H1 (cell line): ENCODE measurements around the gene GPR17. TPM values are rescaled to one million over a fixed set of nuclear protein-coding genes. Genes with fewer than 3 reads are reported as not detected.

Experiments
- BCL11A ChIP-seq, 2 experiments: IDR thresholded peaks; one replicate each; pipeline ENCODE4 v1.6.1; 2011; ENCODE audit warnings: low read depth in 2 of 2, low read length in 2 of 2, mild to moderate bottlenecking in 2 of 2
- SAP30 ChIP-seq: fragments of 300-600 bp; sonication (generic); IDR thresholded peaks from 2 replicates; pipeline ENCODE4 v1.7.1; 2012; ENCODE audit warnings: low read length, moderate library complexity, mild to moderate bottlenecking, inconsistent platforms; ENCODE audit not compliant: insufficient read depth, insufficient replicate concordance
- polyA plus RNA-seq, 7 experiments: library from polyadenylated mRNA; depleted of rRNA in 3 of 7; stranded (reverse) in 5 of 7; unstranded in 2 of 7; fragments of >200 nt in 5 of 7; fragments of 200-250 nt in 2 of 7; gene quantifications; 1 replicate in 5 of 7; 2 replicates in 1 of 7; 4 replicates in 1 of 7; pipeline versions ENCODE4 v1.2.1 to v1.2.3, GENCODE V29; 2011 to 2013; ENCODE audit warnings: missing spikeins in 2 of 7, mixed read lengths in 2 of 7
- total RNA-seq: library from RNA; stranded (reverse); fragmentation: NEBNext Ultra II Directional; extraction: Animal tissue kit (Norgen Biotek cat#: 25700); gene quantifications from 2 replicates; pipeline ENCODE4 v1.2.1, GENCODE V29; 2021
- TF ChIP-seq, protein P1 (sequence below): fragments of 300-600 bp; sonication (generic); IDR thresholded peaks from 2 replicates; pipeline ENCODE4 v1.7.1; 2012; ENCODE audit warnings: low read length, moderate library complexity, mild to moderate bottlenecking, inconsistent platforms; ENCODE audit not compliant: insufficient replicate concordance

Gene GPR17
- total and polyA plus RNA-seq, 2 of the 8 experiments (the other 6 are each of a cell fraction or from before 2014, with no cell fraction given), result 0.03 TPM; not detected in 1

DNA sequence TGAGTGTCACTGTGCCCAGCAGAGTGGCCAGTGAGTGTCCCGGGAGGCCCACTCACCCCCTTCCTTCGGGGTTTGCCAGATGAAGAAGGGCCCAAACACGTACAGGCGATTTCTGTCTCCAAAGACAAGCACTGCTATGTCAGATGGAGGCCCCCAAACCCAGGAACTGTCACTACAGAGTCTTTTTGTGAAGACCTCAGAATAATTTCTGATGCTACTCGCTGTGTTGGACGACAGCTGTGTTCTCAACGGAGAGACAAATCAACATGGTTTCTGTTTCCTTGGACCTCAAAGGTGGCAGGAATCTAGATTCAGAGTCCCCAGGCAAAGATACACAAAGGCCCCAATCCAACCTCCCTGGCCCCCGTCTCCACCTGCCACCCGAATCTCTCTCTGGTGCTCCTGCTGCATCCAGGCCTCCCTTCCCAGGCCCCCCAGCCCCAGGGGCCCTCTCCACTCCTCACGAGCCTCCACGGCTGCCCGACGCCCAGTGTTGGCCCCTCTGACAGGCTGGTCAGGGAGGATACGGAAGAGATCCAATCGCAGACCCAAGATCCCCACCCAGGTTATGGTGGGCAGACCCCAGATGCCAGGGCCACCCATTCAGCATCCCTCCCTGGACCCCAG, 2.4 kb upstream of the GPR17 start (continued):
- TF ChIP-seq, protein P1, sequence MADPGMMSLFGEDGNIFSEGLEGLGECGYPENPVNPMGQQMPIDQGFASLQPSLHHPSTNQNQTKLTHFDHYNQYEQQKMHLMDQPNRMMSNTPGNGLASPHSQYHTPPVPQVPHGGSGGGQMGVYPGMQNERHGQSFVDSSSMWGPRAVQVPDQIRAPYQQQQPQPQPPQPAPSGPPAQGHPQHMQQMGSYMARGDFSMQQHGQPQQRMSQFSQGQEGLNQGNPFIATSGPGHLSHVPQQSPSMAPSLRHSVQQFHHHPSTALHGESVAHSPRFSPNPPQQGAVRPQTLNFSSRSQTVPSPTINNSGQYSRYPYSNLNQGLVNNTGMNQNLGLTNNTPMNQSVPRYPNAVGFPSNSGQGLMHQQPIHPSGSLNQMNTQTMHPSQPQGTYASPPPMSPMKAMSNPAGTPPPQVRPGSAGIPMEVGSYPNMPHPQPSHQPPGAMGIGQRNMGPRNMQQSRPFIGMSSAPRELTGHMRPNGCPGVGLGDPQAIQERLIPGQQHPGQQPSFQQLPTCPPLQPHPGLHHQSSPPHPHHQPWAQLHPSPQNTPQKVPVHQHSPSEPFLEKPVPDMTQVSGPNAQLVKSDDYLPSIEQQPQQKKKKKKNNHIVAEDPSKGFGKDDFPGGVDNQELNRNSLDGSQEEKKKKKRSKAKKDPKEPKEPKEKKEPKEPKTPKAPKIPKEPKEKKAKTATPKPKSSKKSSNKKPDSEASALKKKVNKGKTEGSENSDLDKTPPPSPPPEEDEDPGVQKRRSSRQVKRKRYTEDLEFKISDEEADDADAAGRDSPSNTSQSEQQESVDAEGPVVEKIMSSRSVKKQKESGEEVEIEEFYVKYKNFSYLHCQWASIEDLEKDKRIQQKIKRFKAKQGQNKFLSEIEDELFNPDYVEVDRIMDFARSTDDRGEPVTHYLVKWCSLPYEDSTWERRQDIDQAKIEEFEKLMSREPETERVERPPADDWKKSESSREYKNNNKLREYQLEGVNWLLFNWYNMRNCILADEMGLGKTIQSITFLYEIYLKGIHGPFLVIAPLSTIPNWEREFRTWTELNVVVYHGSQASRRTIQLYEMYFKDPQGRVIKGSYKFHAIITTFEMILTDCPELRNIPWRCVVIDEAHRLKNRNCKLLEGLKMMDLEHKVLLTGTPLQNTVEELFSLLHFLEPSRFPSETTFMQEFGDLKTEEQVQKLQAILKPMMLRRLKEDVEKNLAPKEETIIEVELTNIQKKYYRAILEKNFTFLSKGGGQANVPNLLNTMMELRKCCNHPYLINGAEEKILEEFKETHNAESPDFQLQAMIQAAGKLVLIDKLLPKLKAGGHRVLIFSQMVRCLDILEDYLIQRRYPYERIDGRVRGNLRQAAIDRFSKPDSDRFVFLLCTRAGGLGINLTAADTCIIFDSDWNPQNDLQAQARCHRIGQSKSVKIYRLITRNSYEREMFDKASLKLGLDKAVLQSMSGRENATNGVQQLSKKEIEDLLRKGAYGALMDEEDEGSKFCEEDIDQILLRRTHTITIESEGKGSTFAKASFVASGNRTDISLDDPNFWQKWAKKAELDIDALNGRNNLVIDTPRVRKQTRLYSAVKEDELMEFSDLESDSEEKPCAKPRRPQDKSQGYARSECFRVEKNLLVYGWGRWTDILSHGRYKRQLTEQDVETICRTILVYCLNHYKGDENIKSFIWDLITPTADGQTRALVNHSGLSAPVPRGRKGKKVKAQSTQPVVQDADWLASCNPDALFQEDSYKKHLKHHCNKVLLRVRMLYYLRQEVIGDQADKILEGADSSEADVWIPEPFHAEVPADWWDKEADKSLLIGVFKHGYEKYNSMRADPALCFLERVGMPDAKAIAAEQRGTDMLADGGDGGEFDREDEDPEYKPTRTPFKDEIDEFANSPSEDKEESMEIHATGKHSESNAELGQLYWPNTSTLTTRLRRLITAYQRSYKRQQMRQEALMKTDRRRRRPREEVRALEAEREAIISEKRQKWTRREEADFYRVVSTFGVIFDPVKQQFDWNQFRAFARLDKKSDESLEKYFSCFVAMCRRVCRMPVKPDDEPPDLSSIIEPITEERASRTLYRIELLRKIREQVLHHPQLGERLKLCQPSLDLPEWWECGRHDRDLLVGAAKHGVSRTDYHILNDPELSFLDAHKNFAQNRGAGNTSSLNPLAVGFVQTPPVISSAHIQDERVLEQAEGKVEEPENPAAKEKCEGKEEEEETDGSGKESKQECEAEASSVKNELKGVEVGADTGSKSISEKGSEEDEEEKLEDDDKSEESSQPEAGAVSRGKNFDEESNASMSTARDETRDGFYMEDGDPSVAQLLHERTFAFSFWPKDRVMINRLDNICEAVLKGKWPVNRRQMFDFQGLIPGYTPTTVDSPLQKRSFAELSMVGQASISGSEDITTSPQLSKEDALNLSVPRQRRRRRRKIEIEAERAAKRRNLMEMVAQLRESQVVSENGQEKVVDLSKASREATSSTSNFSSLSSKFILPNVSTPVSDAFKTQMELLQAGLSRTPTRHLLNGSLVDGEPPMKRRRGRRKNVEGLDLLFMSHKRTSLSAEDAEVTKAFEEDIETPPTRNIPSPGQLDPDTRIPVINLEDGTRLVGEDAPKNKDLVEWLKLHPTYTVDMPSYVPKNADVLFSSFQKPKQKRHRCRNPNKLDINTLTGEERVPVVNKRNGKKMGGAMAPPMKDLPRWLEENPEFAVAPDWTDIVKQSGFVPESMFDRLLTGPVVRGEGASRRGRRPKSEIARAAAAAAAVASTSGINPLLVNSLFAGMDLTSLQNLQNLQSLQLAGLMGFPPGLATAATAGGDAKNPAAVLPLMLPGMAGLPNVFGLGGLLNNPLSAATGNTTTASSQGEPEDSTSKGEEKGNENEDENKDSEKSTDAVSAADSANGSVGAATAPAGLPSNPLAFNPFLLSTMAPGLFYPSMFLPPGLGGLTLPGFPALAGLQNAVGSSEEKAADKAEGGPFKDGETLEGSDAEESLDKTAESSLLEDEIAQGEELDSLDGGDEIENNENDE, result no peak
- TF ChIP-seq BCL11A (IDR thresholded peaks at IDR 0.05; ENCODE audit: low read depth in 2 of 2, low read length in 2 of 2) (no peak), SAP30 (no peak)
- TF ChIP-seq, all 59 proteins: peak for 0
